Measurements from ENCODE around the gene TMED1.

The TMED1 gene

GRCh38 chr19:10830931-10831779, 4.9 kb downstream of the TMED1 start:
- DNase-seq, result no peak

GRCh38 chr19:10830370-10830769, 5.6 kb downstream of the TMED1 start:
- DNase-seq, result no peak

- DNase-seq, result no peak
Measured at GRCh38 chr19:10829967-10830366, 6.0 kb downstream of the TMED1 start.

GRCh38 chr19:10828981-10829821, 6.8 kb downstream of the TMED1 start:
- no peak for DNase-seq

- no peak for DNase-seq
Measured at GRCh38 chr19:10826846-10827245, 9.2 kb downstream of the TMED1 start.

GRCh38 chr19:10826231-10826630, 9.8 kb downstream of the TMED1 start:
- DNase-seq, result no peak

GRCh38 chr19:10823690-10824089, 12.3 kb downstream of the TMED1 start:
- no peak for DNase-seq

- no peak for DNase-seq
Measured at GRCh38 chr19:10820173-10820572, 15.8 kb downstream of the TMED1 start.

GRCh38 chr19:10819124-10820060, 16.6 kb downstream of the TMED1 start:
- DNase-seq, result no peak

GRCh38 chr19:10818301-10819123, 17.5 kb downstream of the TMED1 start:
- DNase-seq, result no peak

- DNase-seq, result no peak
Measured at GRCh38 chr19:10817291-10818038, 18.5 kb downstream of the TMED1 start.

GRCh38 chr19:10816691-10817090, 19.3 kb downstream of the TMED1 start:
- no peak for DNase-seq

- DNase-seq, result no peak
Measured at GRCh38 chr19:10815969-10816644, 19.9 kb downstream of the TMED1 start.

- DNase-seq, result no peak
Measured at GRCh38 chr19:10815007-10815536, 20.9 kb downstream of the TMED1 start.

- no peak for DNase-seq
Measured at GRCh38 chr19:10812902-10813404, 23.1 kb downstream of the TMED1 start.

- DNase-seq, result no peak
Measured at GRCh38 chr19:10812196-10812595, 23.8 kb downstream of the TMED1 start.

GRCh38 chr19:10811391-10812111, 24.5 kb downstream of the TMED1 start:
- DNase-seq, result no peak

GRCh38 chr19:10809651-10810285, 26.2 kb downstream of the TMED1 start:
- no peak for DNase-seq
